Lower lobe of right lung (tissue), 2 donors: ENCODE measurements around the gene RAB38. TPM values are rescaled to one million over a fixed set of nuclear protein-coding genes. Genes with fewer than 3 reads are reported as not detected.

Experiments used
- ATAC-seq, 2 donors: fragments of 200-7000 bp; cut with Tn5 transposase; one replicate each; pipeline ENCODE4 v1.9.1; 2020 to 2022; ENCODE audit warnings: mild to moderate bottlenecking in 2 of 2, moderate library complexity in 2 of 2
- DNase-seq: peaks from one replicate; pipeline ENCODE4 v3.0.0-alpha.2; 2020
- H3K27ac ChIP-seq: fragments of 200-600 bp; one replicate; pipeline ENCODE4 v1.8.0; 2022
- H3K27me3 ChIP-seq: fragments of 200-600 bp; one replicate; pipeline ENCODE4 v1.8.0; 2022; ENCODE audit warnings: low read depth
- H3K36me3 ChIP-seq: fragments of 200-600 bp; one replicate; pipeline ENCODE4 v1.8.0; 2022; ENCODE audit warnings: mild to moderate bottlenecking
- H3K4me1 ChIP-seq: fragments of 200-600 bp; one replicate; pipeline ENCODE4 v1.8.0; 2022
- H3K4me3 ChIP-seq: fragments of 200-600 bp; one replicate; pipeline ENCODE4 v1.8.0; 2022; ENCODE audit warnings: mild to moderate bottlenecking
- H3K9me3 ChIP-seq: fragments of 200-600 bp; one replicate; pipeline ENCODE4 v1.8.0; 2022
- CTCF ChIP-seq: fragments of 200-600 bp; IDR thresholded peaks from one replicate; pipeline ENCODE4 v1.8.0; 2022; ENCODE audit warnings: antibody characterized with exemption, mild to moderate bottlenecking
- intact Hi-C: fragments of 100-400 bp; cut with DNase I; formaldehyde crosslinking; loops from one replicate; pipeline ENCODE4 v1.11.0; 2022
- long read RNA-seq: library from polyadenylated mRNA; unstranded; transcript quantifications from one replicate; pipeline ENCODE4 v2.0.0, GENCODE V29; 2021
- total RNA-seq: library from RNA; stranded (reverse); fragmentation: NEBNext Ultra II Directional; extraction: Animal tissue kit (Norgen Biotek cat#: 25700); gene quantifications from one replicate; pipeline ENCODE4 v1.2.1, GENCODE V29; 2021
- donor health status: DM: no; HTN: yes; CAD: no; lungs with severe emphysema.

Gene RAB38
- 10.9 TPM for total RNA-seq
- long read RNA-seq, transcript RAB38-201 (3 exons, 1,465 nt) = major isoform, 7 of 10 reads
- long read RNA-seq, partial matches to known transcripts = 0 of 10 reads
- long read RNA-seq, other reads (novel, unspliced or antisense) = 3 of 10 reads

GRCh38 chr11:88174709-88175568, at the start of gene RAB38:
RAB38 (minus strand) TSS chr11:88175443; CDS start chr11:88175384, 59 bp downstream.
- TF ChIP-seq CTCF = no peak
- H3K27me3 ChIP-seq = no peaks in the 10 kb centered on the region
- peaks cover 4% of the 10 kb centered on the region for H3K4me1 ChIP-seq
- peak within 1 kb of the TSS; percentile 79 for H3K27ac ChIP-seq
- ATAC-seq (peak; percentile 92 to 93), DNase-seq (peak; percentile 83)
- H3K4me3 ChIP-seq = peak within 1 kb of the TSS; percentile 65
- no peaks in the 10 kb centered on the region for H3K9me3 ChIP-seq
- intact Hi-C loops = no loop called here
- H3K36me3 ChIP-seq = no peaks in the 10 kb centered on the region

GRCh38 chr11:88213406-88213805, 38.2 kb upstream of the RAB38 start:
- no peak for DNase-seq
- Histone ChIP-seq H3K27me3 (no peaks in the 10 kb centered on the region), H3K4me3 (no peak overlapping the region), H3K36me3 (no peaks in the 10 kb centered on the region), H3K4me1 (no peaks in the 10 kb centered on the region), H3K27ac (no peak overlapping the region), H3K9me3 (no peaks in the 10 kb centered on the region)
- no peak for ATAC-seq
- intact Hi-C loops = no loop called here
- TF ChIP-seq CTCF = no peak

- no peak for DNase-seq
- H3K4me3 ChIP-seq = no peak overlapping the region
- H3K36me3 ChIP-seq = no peaks in the 10 kb centered on the region
- no peak for ATAC-seq
- no peaks in the 10 kb centered on the region for H3K9me3 ChIP-seq
- no peaks in the 10 kb centered on the region for H3K27me3 ChIP-seq
- no peaks in the 10 kb centered on the region for H3K4me1 ChIP-seq
- no peak overlapping the region for H3K27ac ChIP-seq
- no peak for TF ChIP-seq CTCF
- intact Hi-C loops = no loop called here
Measured at GRCh38 chr11:88212300-88212699, 37.1 kb upstream of the RAB38 start.

GRCh38 chr11:88208745-88209144, 33.5 kb upstream of the RAB38 start:
- TF ChIP-seq CTCF = no peak
- ATAC-seq (peak; percentile 66 to 82), DNase-seq (no peak)
- H3K9me3 ChIP-seq = no peaks in the 10 kb centered on the region
- no peak overlapping the region for H3K27ac ChIP-seq
- H3K36me3 ChIP-seq = no peaks in the 10 kb centered on the region
- H3K27me3 ChIP-seq = no peaks in the 10 kb centered on the region
- intact Hi-C loops = no loop called here
- H3K4me3 ChIP-seq = no peak overlapping the region
- H3K4me1 ChIP-seq = no peaks in the 10 kb centered on the region

- intact Hi-C loops = no loop called here
- no peak overlapping the region for H3K27ac ChIP-seq
- ATAC-seq = no peak
- H3K36me3 ChIP-seq = no peaks in the 10 kb centered on the region
- no peaks in the 10 kb centered on the region for H3K9me3 ChIP-seq
- no peak for DNase-seq
- no peaks in the 10 kb centered on the region for H3K27me3 ChIP-seq
- TF ChIP-seq CTCF = no peak
- no peaks in the 10 kb centered on the region for H3K4me1 ChIP-seq
- no peak overlapping the region for H3K4me3 ChIP-seq
Measured at GRCh38 chr11:88206751-88207150, 31.5 kb upstream of the RAB38 start.
